IMR-90 (cell line): ENCODE results near the gene TMEFF1.

Source experiments
- CTCF ChIP-seq: conservative IDR thresholded peaks from 2 replicates; pipeline ENCODE4 v1.5.1; 2012; ENCODE audit warnings: mild to moderate bottlenecking, low read depth, low read length, improper control_type of control experiment
- MAFK ChIP-seq: IDR thresholded peaks from 2 replicates; pipeline ENCODE4 v1.6.1; 2012; ENCODE audit warnings: low read depth, low read length, improper control_type of control experiment

GRCh38 chr9:100555471-100555870, 82.5 kb downstream of the TMEFF1 start:
- TF ChIP-seq MAFK (no peak), CTCF (no peak)
